ENCODE data around the gene RAI14.
"Not testable (repeated sequence)": the region's sequence is repeated elsewhere in the genome, so short reads cannot be mapped to it uniquely, and the experiment has no call there.

RAI14 gene

GRCh38 chr5:34818717-34819116, 162.6 kb downstream of the RAI14 start:
- no peak for DNase-seq (ENCODE audit: low read depth in 2 of 2)

- DNase-seq (ENCODE audit: low read depth in 2 of 2): no peak
These were observed 164.5 kb downstream of the RAI14 start for GRCh38 chr5:34820593-34820992.

DNA sequence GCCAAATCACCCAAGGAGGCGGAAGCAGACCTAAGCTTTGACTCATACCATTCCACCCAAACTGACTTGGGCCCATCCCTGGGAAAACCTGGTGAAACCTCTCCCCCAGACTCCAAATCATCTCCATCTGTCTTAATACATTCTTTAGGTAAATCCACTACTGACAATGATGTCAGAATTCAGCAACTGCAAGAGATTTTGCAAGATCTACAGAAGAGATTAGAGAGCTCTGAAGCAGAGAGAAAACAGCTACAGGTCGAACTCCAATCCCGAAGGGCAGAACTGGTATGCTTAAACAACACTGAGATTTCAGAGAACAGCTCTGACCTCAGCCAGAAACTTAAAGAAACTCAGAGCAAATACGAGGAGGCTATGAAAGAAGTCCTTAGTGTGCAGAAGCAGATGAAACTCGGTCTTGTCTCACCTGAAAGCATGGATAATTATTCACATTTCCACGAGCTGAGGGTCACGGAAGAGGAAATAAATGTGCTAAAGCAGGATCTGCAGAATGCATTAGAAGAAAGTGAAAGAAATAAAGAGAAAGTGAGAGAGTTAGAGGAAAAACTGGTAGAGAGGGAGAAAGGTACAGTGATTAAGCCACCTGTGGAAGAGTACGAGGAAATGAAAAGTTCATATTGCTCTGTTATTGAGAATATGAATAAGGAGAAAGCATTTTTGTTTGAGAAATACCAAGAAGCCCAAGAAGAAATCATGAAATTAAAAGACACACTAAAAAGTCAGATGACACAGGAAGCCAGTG, 167.0 kb downstream of the RAI14 start:
- no peak for DNase-seq (ENCODE audit: low read depth in 2 of 2)

- DNase-seq (ENCODE audit: low read depth in 2 of 2): no peak
These were observed 170.2 kb downstream of the RAI14 start for GRCh38 chr5:34826347-34826746.

GRCh38 chr5:34827588-34828506, 171.7 kb downstream of the RAI14 start:
- no peak for DNase-seq (ENCODE audit: low read depth in 2 of 2)

DNA sequence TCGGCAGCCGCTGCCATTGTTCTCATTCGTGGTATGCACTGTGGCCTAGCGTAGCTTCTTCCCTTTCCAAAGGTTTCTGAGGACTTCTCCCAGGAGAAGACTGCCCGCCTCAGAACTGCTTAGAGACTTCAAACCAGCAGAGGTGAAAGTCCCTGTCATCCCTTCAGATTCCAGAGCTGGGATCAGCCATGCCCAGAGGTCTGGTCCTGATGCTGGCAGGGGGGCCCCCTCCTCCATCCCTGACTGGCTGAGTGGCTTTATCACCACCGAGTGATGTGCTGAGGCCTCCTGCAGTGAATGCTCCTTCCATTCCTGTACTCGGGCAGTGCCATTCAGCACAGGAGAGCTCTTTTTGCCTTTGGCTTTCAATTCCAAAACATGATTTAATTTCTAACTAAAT, 174.7 kb downstream of the RAI14 start:
- not testable (repeated sequence) for DNase-seq (ENCODE audit: low read depth in 2 of 2)

DNA sequence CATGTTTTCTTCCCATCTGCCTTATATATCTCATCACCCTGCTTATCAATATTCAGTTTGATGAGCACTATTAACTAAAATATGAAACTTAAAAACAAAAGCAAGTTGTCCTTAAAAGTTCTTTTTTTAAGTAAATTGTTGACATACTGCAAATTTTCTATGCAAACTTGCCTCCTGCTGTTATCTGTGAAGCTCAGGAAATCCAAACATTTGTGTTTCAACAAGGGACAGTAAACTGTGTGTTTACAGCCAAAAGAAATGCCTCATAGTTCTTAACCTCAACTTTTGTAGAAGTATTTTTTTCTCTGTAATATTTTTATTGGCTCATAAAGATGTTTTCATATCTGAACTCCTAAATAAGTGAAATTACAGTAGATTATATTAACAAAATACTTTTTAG, 175.2 kb downstream of the RAI14 start:
- no peak for DNase-seq (ENCODE audit: low read depth in 2 of 2)

GRCh38 chr5:34832568-34832967, 176.4 kb downstream of the RAI14 start:
- no peak for DNase-seq (ENCODE audit: low read depth in 2 of 2)

DNA sequence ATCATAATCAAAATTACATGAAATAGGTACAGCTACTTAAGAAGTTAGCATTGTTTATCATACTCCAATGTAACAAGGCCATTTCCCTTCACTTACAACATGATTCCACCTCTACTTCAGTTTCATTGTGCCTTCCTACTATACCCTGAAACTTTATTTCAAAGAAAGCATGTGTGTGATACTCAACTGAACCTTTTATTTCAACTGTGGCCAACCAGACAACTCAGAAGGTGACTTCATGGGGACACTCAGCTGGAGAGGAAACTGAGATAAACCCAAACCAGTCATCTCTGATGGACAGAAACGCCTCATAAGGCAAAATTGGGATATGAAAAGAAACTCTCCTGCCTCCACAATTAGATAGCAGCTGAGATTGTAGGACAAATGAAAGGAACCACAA, 177.0 kb downstream of the RAI14 start:
- no peak for DNase-seq (ENCODE audit: low read depth in 2 of 2)

DNA sequence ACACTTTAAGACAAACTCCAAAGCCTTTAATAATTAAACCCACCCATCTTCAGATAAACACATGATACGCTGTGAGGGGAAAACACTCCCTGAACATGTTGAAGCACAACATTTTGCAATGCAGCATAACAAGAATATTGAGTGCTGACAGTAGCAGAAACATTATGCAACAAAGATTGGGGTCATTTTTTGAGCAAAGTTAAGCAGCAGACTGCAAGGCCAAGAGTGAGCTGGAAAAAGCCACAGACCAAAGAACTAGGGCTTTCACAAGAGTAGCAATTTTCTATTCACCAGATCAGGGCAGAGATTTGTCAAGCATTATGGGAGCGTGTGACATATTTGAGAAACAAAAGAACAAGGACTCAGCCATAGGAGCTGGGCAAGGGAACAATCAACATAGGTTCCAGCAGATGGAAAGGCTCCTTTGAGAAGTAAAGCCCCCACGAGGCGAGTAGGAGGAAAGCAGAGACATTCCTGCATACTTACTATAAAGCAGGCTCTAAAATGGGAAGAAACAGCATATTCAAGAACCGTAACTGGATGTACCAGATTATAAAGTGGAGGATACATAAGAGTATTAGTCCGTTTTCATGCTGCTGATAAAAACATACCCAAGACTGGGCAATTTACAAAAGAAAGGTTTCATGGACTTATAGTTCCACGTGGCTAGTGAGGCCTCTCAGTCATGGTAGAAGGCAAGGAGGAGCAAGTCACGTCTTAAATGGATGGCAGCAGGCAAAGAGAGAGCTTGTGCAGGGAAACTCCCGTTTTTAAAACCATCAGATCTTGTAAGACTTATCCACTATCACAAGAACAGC, 178.1 kb downstream of the RAI14 start:
- DNase-seq (ENCODE audit: low read depth in 2 of 2): no peak

- DNase-seq (ENCODE audit: low read depth in 2 of 2): no peak
These were observed 178.6 kb downstream of the RAI14 start for GRCh38 chr5:34834794-34835089.

DNA sequence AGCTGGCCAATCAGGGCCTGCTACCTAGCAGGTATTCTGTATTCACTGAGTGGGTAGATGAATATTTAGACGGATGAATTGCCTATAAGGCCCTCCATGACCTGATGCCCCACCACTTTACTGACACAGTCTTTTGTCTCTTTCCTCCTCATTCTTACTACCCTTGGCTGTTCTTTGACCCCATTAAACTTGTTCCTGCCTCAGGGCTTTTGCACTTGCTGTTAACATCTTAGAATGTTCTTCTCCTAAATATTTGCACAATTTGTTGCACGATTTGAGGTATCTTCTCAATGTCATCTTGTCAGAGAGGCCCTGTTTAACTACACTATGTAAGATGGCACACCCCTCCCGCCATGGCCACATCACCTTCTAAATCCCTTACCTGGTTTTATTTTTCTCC, 179.5 kb downstream of the RAI14 start:
- no peak for DNase-seq (ENCODE audit: low read depth in 2 of 2)

- peak; percentile 76 to 80 for DNase-seq (ENCODE audit: low read depth in 2 of 2)
These were observed 182.9 kb downstream of the RAI14 start, which contains the start of gene TTC23L for GRCh38 chr5:34838785-34839714. Gene TTC23L (plus strand): TSS chr5:34839164. CDS start chr5:34840672, 1,508 bp downstream.

GRCh38 chr5:34841816-34842215, 185.7 kb downstream of the RAI14 start:
- no peak for DNase-seq (ENCODE audit: low read depth in 2 of 2)

GRCh38 chr5:34842554-34842953, 186.4 kb downstream of the RAI14 start:
- no peak for DNase-seq (ENCODE audit: low read depth in 2 of 2)

GRCh38 chr5:34843497-34843896, 187.4 kb downstream of the RAI14 start:
- no peak for DNase-seq (ENCODE audit: low read depth in 2 of 2)

DNA sequence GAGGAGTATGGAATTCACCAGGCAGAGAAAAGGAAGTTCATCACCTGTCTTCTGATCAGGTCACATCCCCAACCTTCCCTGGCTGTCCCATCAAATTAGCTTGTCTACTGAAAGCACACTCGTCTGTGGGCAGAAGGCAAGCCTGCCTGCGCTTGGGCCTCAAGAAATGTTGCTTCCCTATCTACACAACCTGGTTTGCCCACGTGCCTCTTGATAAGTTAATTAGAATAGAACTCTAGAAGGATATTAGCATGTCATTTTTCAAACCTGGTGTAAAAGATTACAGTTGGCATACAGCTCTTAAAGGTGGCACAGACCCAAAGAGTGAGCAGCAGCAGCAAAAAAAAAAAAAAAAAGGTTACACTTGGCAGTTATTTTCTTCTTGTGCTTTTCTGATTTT, 188.0 kb downstream of the RAI14 start:
- no peak for DNase-seq (ENCODE audit: low read depth in 2 of 2)

- DNase-seq (ENCODE audit: low read depth in 2 of 2): no peak
These were observed 188.9 kb downstream of the RAI14 start for GRCh38 chr5:34844999-34845398.

- no peak for DNase-seq (ENCODE audit: low read depth in 2 of 2)
These were observed 190.9 kb downstream of the RAI14 start for GRCh38 chr5:34847056-34847455.

GRCh38 chr5:34847552-34847951, 191.4 kb downstream of the RAI14 start:
- no peak for DNase-seq (ENCODE audit: low read depth in 2 of 2)

- DNase-seq (ENCODE audit: low read depth in 2 of 2): no peak
These were observed 192.1 kb downstream of the RAI14 start for GRCh38 chr5:34848230-34848629.
